Central memory CD8-positive, alpha-beta T cell (primary cell): Measurements from ENCODE around the gene BACE1-AS.

Source experiments
- ATAC-seq: fragments of 150-1000 bp; cut with Tn5 transposase; replicated peaks from 2 replicates; pipeline ENCODE4 v1.10.0; 2022; ENCODE audit warnings: mild to moderate bottlenecking, moderate FRiP score, moderate number of reproducible peaks; ENCODE audit not compliant: poor library complexity, severe bottlenecking; ENCODE audit errors: extremely low read depth
- DNase-seq, 2 donors: peaks; one replicate each; pipeline ENCODE4 v3.0.0; 2021; ENCODE audit warnings: low spot score in 2 of 2
- H3K27ac Mint-ChIP-seq: one replicate; pipeline ENCODE4 v1.8.0; 2022; ENCODE audit warnings: low read depth, mild to moderate bottlenecking, moderate library complexity, mixed read lengths
- H3K27me3 Mint-ChIP-seq: one replicate; pipeline ENCODE4 v1.8.0; 2022; ENCODE audit warnings: mixed read lengths
- H3K36me3 Mint-ChIP-seq: one replicate; pipeline ENCODE4 v1.8.0; 2022; ENCODE audit warnings: mild to moderate bottlenecking, moderate library complexity, mixed read lengths; ENCODE audit not compliant: insufficient read depth
- H3K4me1 Mint-ChIP-seq: one replicate; pipeline ENCODE4 v1.8.0; 2022; ENCODE audit warnings: mixed read lengths
- H3K4me3 Mint-ChIP-seq: one replicate; pipeline ENCODE4 v1.8.0; 2022; ENCODE audit warnings: mild to moderate bottlenecking, moderate library complexity, mixed read lengths
- H3K9me3 Mint-ChIP-seq: one replicate; pipeline ENCODE4 v1.8.0; 2022; ENCODE audit warnings: mixed read lengths

Gene BACE1-AS

DNA sequence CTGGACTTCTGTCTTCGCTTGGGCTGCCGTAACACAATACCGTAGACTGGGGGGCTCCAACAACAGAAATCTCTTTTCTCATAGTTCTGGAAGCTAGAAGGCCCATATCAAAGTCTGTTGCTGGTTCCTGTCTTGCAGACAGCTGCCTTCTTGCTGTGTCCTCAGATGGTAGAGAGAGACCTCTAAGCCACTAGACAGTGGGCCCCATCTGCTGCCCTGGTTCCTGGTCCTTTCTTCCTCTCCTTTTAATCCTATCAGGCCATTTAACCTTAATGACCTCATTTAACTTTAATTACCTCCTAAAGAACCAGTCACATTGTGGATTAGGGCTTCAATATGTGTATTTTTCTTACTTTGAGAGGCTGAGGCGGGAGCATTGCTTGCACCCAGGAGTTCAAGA is 45.9 kb downstream of the BACE1-AS start:
- Mint-ChIP-seq H3K9me3 (no peaks in the 10 kb centered on the region), H3K4me3 (no peak overlapping the region), H3K4me1 (peaks cover 22% of the 10 kb centered on the region), H3K36me3 (peaks cover 26% of the 10 kb centered on the region), H3K27ac (peak overlapping the region; percentile 64), H3K27me3 (no peaks in the 10 kb centered on the region)
- ATAC-seq, result no peak
- no peak for DNase-seq
